Progenitor cell of endocrine pancreas (in vitro differentiated cells): ENCODE measurements around the gene LRP5. TPM values are rescaled to one million over a fixed set of nuclear protein-coding genes. Genes with fewer than 3 reads are reported as not detected.

Experiments
- DNase-seq: peaks from one replicate; pipeline ENCODE4 v3.0.0; 2021; ENCODE audit warnings: low spot score; ENCODE audit not compliant: unreplicated experiment
- H3K27ac Mint-ChIP-seq: 2 replicates; pipeline ENCODE4 v1.8.0; 2021; ENCODE audit warnings: mild to moderate bottlenecking, moderate library complexity, mixed read lengths
- H3K27me3 Mint-ChIP-seq: 2 replicates; pipeline ENCODE4 v1.8.0; 2021; ENCODE audit warnings: mixed read lengths
- H3K36me3 Mint-ChIP-seq: 2 replicates; pipeline ENCODE4 v1.8.0; 2022; ENCODE audit warnings: mixed read lengths; ENCODE audit not compliant: insufficient read depth
- H3K4me1 Mint-ChIP-seq: 2 replicates; pipeline ENCODE4 v1.8.0; 2021; ENCODE audit warnings: low read depth, mixed read lengths
- H3K4me3 Mint-ChIP-seq: 2 replicates; pipeline ENCODE4 v1.8.0; 2021; ENCODE audit warnings: low read depth, mild to moderate bottlenecking, moderate library complexity, mixed read lengths
- H3K9me3 Mint-ChIP-seq: 2 replicates; pipeline ENCODE4 v1.8.0; 2021; ENCODE audit warnings: low read depth, mixed read lengths
- CTCF ChIP-seq: fragments of 200-600 bp; sonication (generic); IDR thresholded peaks from one replicate; pipeline ENCODE4 v1.5.0; 2021; ENCODE audit warnings: antibody characterized with exemption, mild to moderate bottlenecking; ENCODE audit not compliant: unreplicated experiment
- total RNA-seq: library from RNA; stranded (reverse); gene quantifications from 2 replicates; pipeline ENCODE4 v1.2.1, GENCODE V29; 2021

Gene LRP5
- total RNA-seq, 1 donor from 2014 or later = 115 TPM

GRCh38 chr11:68363776-68364175 lies 51.4 kb downstream of the LRP5 start:
- no peak overlapping the region for H3K4me3 Mint-ChIP-seq
- H3K27ac Mint-ChIP-seq = no peak overlapping the region
- H3K27me3 Mint-ChIP-seq = no peaks in the 10 kb centered on the region
- no peaks in the 10 kb centered on the region for H3K9me3 Mint-ChIP-seq
- TF ChIP-seq CTCF = no peak
- H3K4me1 Mint-ChIP-seq = no peaks in the 10 kb centered on the region
- DNase-seq = no peak
- peaks cover 43% of the 10 kb centered on the region for H3K36me3 Mint-ChIP-seq

- TF ChIP-seq CTCF = no peak
- H3K4me3 Mint-ChIP-seq = no peak overlapping the region
- no peaks in the 10 kb centered on the region for H3K27me3 Mint-ChIP-seq
- no peaks in the 10 kb centered on the region for H3K9me3 Mint-ChIP-seq
- no peak for DNase-seq
- H3K27ac Mint-ChIP-seq = peak overlapping the region; percentile 78
- no peaks in the 10 kb centered on the region for H3K4me1 Mint-ChIP-seq
- H3K36me3 Mint-ChIP-seq = peaks cover 42% of the 10 kb centered on the region
These were observed 52.2 kb downstream of the LRP5 start for GRCh38 chr11:68364581-68364980.

GRCh38 chr11:68365943-68366435 lies 53.6 kb downstream of the LRP5 start:
- no peak for DNase-seq
- Mint-ChIP-seq H3K4me1 (no peaks in the 10 kb centered on the region), H3K9me3 (no peaks in the 10 kb centered on the region), H3K36me3 (peaks cover 38% of the 10 kb centered on the region), H3K27me3 (no peaks in the 10 kb centered on the region), H3K4me3 (no peak overlapping the region), H3K27ac (peak overlapping the region; percentile 59)
- no peak for TF ChIP-seq CTCF

DNA sequence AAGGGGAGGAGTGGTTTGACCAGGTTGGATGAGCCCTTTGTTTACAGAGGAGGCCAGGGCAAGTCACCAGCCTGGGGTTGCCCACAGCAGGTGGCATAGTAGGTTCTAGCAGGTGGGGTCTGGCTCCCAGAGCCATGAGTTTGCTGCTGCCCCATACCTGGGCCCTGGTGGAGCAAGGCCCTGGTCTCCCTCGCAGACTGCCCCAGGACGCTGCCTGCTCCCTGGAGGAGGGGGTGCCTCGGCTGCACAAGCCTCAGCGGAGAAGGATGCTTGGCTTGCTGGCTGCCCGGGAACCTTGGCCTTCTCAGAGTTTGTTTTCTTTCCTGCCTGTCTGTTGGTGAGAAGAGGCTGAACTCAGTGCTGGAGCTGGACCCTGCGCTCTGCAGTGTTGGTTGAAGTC lies 54.9 kb downstream of the LRP5 start:
- Mint-ChIP-seq H3K9me3 (no peaks in the 10 kb centered on the region), H3K36me3 (peaks cover 42% of the 10 kb centered on the region), H3K27me3 (no peaks in the 10 kb centered on the region), H3K4me1 (peaks cover 6% of the 10 kb centered on the region), H3K4me3 (no peak overlapping the region), H3K27ac (peak overlapping the region; percentile 26)
- DNase-seq = no peak
- TF ChIP-seq CTCF = no peak

DNA sequence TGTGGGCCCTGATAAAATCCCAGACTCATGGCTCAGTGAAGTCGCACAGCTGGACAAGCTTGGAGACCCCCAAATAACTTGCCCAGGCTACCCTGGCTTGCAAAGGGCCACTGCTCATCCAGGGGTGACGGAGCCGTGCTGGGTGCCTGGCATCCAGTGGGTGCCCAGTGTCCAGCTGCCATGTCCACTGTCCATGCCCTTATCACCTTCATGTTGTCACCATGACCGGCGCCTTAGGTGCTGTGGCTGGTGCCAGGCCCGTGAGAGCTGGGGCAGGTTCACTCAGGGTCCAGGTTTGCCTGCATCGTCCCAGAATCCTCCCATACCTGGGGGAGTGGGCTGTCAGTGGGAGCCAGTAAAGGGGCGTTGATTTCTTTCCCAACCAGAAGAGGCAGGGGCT lies 57.4 kb downstream of the LRP5 start:
- no peak overlapping the region for H3K27ac Mint-ChIP-seq
- H3K4me3 Mint-ChIP-seq = no peak overlapping the region
- peaks cover 37% of the 10 kb centered on the region for H3K36me3 Mint-ChIP-seq
- no peak for DNase-seq
- no peak for TF ChIP-seq CTCF
- H3K9me3 Mint-ChIP-seq = no peaks in the 10 kb centered on the region
- peaks cover 27% of the 10 kb centered on the region for H3K4me1 Mint-ChIP-seq
- no peaks in the 10 kb centered on the region for H3K27me3 Mint-ChIP-seq
